Stimulated activated memory B cell treated with anti-CD40 and anti-IgM and Interleukin-4, amounts not matched to agents 10 μg/mL and 1 μg/mL and 100 μg/mL, for 72 hours (primary cell): ENCODE data around the gene STARD5.

Source experiments
- ATAC-seq: fragments of 150-1000 bp; cut with Tn5 transposase; 2 replicates; pipeline ENCODE4 v1.10.0; 2021
- H3K27ac Mint-ChIP-seq: one replicate; pipeline ENCODE4 v1.8.0; 2022; ENCODE audit warnings: mild to moderate bottlenecking, mixed read lengths
- H3K27me3 Mint-ChIP-seq: one replicate; pipeline ENCODE4 v1.8.0; 2022; ENCODE audit warnings: mixed read lengths
- H3K36me3 Mint-ChIP-seq: one replicate; pipeline ENCODE4 v1.8.0; 2022; ENCODE audit warnings: mixed read lengths
- H3K4me1 Mint-ChIP-seq: one replicate; pipeline ENCODE4 v1.8.0; 2022; ENCODE audit warnings: mixed read lengths
- H3K4me3 Mint-ChIP-seq: one replicate; pipeline ENCODE4 v1.8.0; 2022; ENCODE audit warnings: mild to moderate bottlenecking, moderate library complexity, mixed read lengths
- H3K9me3 Mint-ChIP-seq: one replicate; pipeline ENCODE4 v1.8.0; 2022; ENCODE audit warnings: mixed read lengths

The STARD5 gene

GRCh38 chr15:81330366-81331090 lies 6.6 kb upstream of the STARD5 start:
- H3K27me3 Mint-ChIP-seq = no peaks in the 10 kb centered on the region
- H3K4me3 Mint-ChIP-seq = no peak overlapping the region
- peak overlapping the region; percentile 59 for H3K27ac Mint-ChIP-seq
- ATAC-seq = no peak
- H3K4me1 Mint-ChIP-seq = no peaks in the 10 kb centered on the region
- no peaks in the 10 kb centered on the region for H3K36me3 Mint-ChIP-seq
- no peaks in the 10 kb centered on the region for H3K9me3 Mint-ChIP-seq

- ATAC-seq = no peak
- H3K4me3 Mint-ChIP-seq = no peak overlapping the region
- peak overlapping the region; percentile 59 for H3K27ac Mint-ChIP-seq
- H3K36me3 Mint-ChIP-seq = no peaks in the 10 kb centered on the region
- H3K27me3 Mint-ChIP-seq = no peaks in the 10 kb centered on the region
- peaks cover 8% of the 10 kb centered on the region for H3K4me1 Mint-ChIP-seq
- H3K9me3 Mint-ChIP-seq = no peaks in the 10 kb centered on the region
Measured at GRCh38 chr15:81329446-81329845, 5.5 kb upstream of the STARD5 start.

- H3K4me3 Mint-ChIP-seq = no peak overlapping the region
- no peaks in the 10 kb centered on the region for H3K27me3 Mint-ChIP-seq
- no peak for ATAC-seq
- no peak overlapping the region for H3K27ac Mint-ChIP-seq
- peaks cover under 1% of the 10 kb centered on the region for H3K36me3 Mint-ChIP-seq
- H3K9me3 Mint-ChIP-seq = no peaks in the 10 kb centered on the region
- peaks cover 28% of the 10 kb centered on the region for H3K4me1 Mint-ChIP-seq
Measured at GRCh38 chr15:81327516-81327915, 3.6 kb upstream of the STARD5 start.

GRCh38 chr15:81326466-81327212 lies 2.7 kb upstream of the STARD5 start:
- peaks cover 6% of the 10 kb centered on the region for H3K36me3 Mint-ChIP-seq
- peaks cover 35% of the 10 kb centered on the region for H3K4me1 Mint-ChIP-seq
- H3K27ac Mint-ChIP-seq = no peak overlapping the region
- no peak overlapping the region for H3K4me3 Mint-ChIP-seq
- no peaks in the 10 kb centered on the region for H3K9me3 Mint-ChIP-seq
- ATAC-seq = no peak
- H3K27me3 Mint-ChIP-seq = no peaks in the 10 kb centered on the region

- peak overlapping the region; percentile 97 for H3K4me3 Mint-ChIP-seq
- ATAC-seq = peak; percentile 11
- H3K27me3 Mint-ChIP-seq = no peaks in the 10 kb centered on the region
- no peaks in the 10 kb centered on the region for H3K9me3 Mint-ChIP-seq
- H3K27ac Mint-ChIP-seq = peak overlapping the region; percentile 82
- peaks cover 46% of the 10 kb centered on the region for H3K4me1 Mint-ChIP-seq
- peaks cover 16% of the 10 kb centered on the region for H3K36me3 Mint-ChIP-seq
Measured at GRCh38 chr15:81323559-81323943, 390 bp downstream of the STARD5 start.

GRCh38 chr15:81322676-81323253 lies 1.2 kb downstream of the STARD5 start:
- Mint-ChIP-seq H3K9me3 (no peaks in the 10 kb centered on the region), H3K4me1 (peaks cover 54% of the 10 kb centered on the region), H3K4me3 (peak overlapping the region; percentile 56), H3K27me3 (no peaks in the 10 kb centered on the region), H3K27ac (no peak overlapping the region), H3K36me3 (peaks cover 20% of the 10 kb centered on the region)
- no peak for ATAC-seq

- Mint-ChIP-seq H3K4me3 (no peak overlapping the region), H3K27ac (no peak overlapping the region), H3K4me1 (peaks cover 64% of the 10 kb centered on the region), H3K9me3 (no peaks in the 10 kb centered on the region), H3K27me3 (no peaks in the 10 kb centered on the region), H3K36me3 (peaks cover 20% of the 10 kb centered on the region)
- ATAC-seq = no peak
Measured at GRCh38 chr15:81321667-81322066, 2.3 kb downstream of the STARD5 start.

- Mint-ChIP-seq H3K4me1 (peaks cover 76% of the 10 kb centered on the region), H3K36me3 (peaks cover 46% of the 10 kb centered on the region), H3K27ac (peak overlapping the region; percentile 81), H3K9me3 (no peaks in the 10 kb centered on the region), H3K4me3 (peak overlapping the region; percentile 34), H3K27me3 (no peaks in the 10 kb centered on the region)
- no peak for ATAC-seq
Measured at GRCh38 chr15:81317642-81318017, 6.3 kb downstream of the STARD5 start.

GRCh38 chr15:81316267-81316666 lies 7.7 kb downstream of the STARD5 start:
- Mint-ChIP-seq H3K4me1 (peaks cover 80% of the 10 kb centered on the region), H3K27ac (peak overlapping the region; percentile 81), H3K9me3 (no peaks in the 10 kb centered on the region), H3K36me3 (peaks cover 51% of the 10 kb centered on the region), H3K27me3 (no peaks in the 10 kb centered on the region), H3K4me3 (peak overlapping the region; percentile 24)
- ATAC-seq = no peak

- Mint-ChIP-seq H3K27ac (peak overlapping the region; percentile 81), H3K9me3 (no peaks in the 10 kb centered on the region), H3K4me1 (peaks cover 87% of the 10 kb centered on the region), H3K4me3 (peak overlapping the region; percentile 24), H3K36me3 (peaks cover 51% of the 10 kb centered on the region), H3K27me3 (no peaks in the 10 kb centered on the region)
- no peak for ATAC-seq
Measured at GRCh38 chr15:81315452-81316175, 8.3 kb downstream of the STARD5 start.

- Mint-ChIP-seq H3K4me1 (peaks cover 92% of the 10 kb centered on the region), H3K27ac (peak overlapping the region; percentile 81), H3K4me3 (no peak overlapping the region), H3K27me3 (no peaks in the 10 kb centered on the region), H3K36me3 (peaks cover 55% of the 10 kb centered on the region), H3K9me3 (no peaks in the 10 kb centered on the region)
- no peak for ATAC-seq
Measured at GRCh38 chr15:81314378-81314777, 9.6 kb downstream of the STARD5 start.

- Mint-ChIP-seq H3K4me3 (no peak overlapping the region), H3K36me3 (peaks cover 55% of the 10 kb centered on the region), H3K9me3 (no peaks in the 10 kb centered on the region), H3K27ac (peak overlapping the region; percentile 81), H3K4me1 (peaks cover 89% of the 10 kb centered on the region), H3K27me3 (no peaks in the 10 kb centered on the region)
- ATAC-seq = no peak
Measured at GRCh38 chr15:81313686-81314085, 10.3 kb downstream of the STARD5 start.

- peak overlapping the region; percentile 96 for H3K27ac Mint-ChIP-seq
- H3K36me3 Mint-ChIP-seq = peaks cover 58% of the 10 kb centered on the region
- no peaks in the 10 kb centered on the region for H3K9me3 Mint-ChIP-seq
- no peaks in the 10 kb centered on the region for H3K27me3 Mint-ChIP-seq
- no peak overlapping the region for H3K4me3 Mint-ChIP-seq
- no peak for ATAC-seq
- peaks cover 86% of the 10 kb centered on the region for H3K4me1 Mint-ChIP-seq
Measured at GRCh38 chr15:81312790-81313543, 11.0 kb downstream of the STARD5 start.

GRCh38 chr15:81311752-81312464 lies 12.0 kb downstream of the STARD5 start:
- Mint-ChIP-seq H3K4me1 (peaks cover 82% of the 10 kb centered on the region), H3K27ac (peak overlapping the region; percentile 96), H3K4me3 (peak overlapping the region; percentile 38), H3K9me3 (no peaks in the 10 kb centered on the region), H3K27me3 (no peaks in the 10 kb centered on the region), H3K36me3 (peaks cover 66% of the 10 kb centered on the region)
- ATAC-seq = peak; percentile 93
